ENCODE data around the gene RINT1.

RINT1 gene

GRCh38 chr7:105493196-105493922, 38.6 kb upstream of the RINT1 start:
- H4K20me1 ChIP-seq (ENCODE audit: insufficient read depth, low read length), result no peaks in the 10 kb centered on the region
- H3K36me3 ChIP-seq (ENCODE audit: insufficient read depth, low read length), result peaks cover 7% of the 10 kb centered on the region; the same call in 1 of the 2 replicates
- DNase-seq (no peak), ATAC-seq (ENCODE audit: insufficient read depth, low read depth) (no peak)
- no peaks in the 10 kb centered on the region for H3K9me3 ChIP-seq (ENCODE audit: insufficient read depth, low read length, severe bottlenecking)
- H3K9ac ChIP-seq (ENCODE audit: low read depth, low read length), result no peak overlapping the region
- TF ChIP-seq EZH2 (IDR thresholded peaks at IDR 0.05; ENCODE audit: borderline replicate concordance, low read depth, low read length, severe bottlenecking), result no peak
- TF ChIP-seq CTCF (IDR thresholded peaks at IDR 0.05; ENCODE audit: borderline replicate concordance, extremely low read depth, low read length, poor library complexity, severe bottlenecking), result no peak
- no peaks in the 10 kb centered on the region for H3K4me1 ChIP-seq (ENCODE audit: insufficient read depth, low read length)
- no peaks in the 10 kb centered on the region for H3K79me2 ChIP-seq (ENCODE audit: insufficient read depth, low read length)
- H3K4me3 ChIP-seq (ENCODE audit: low read depth in 1 of 2, low read length in 2 of 2), result no peak overlapping the region
- no peak overlapping the region for H2AFZ ChIP-seq (ENCODE audit: low read depth, low read length)
- H3K4me2 ChIP-seq (ENCODE audit: insufficient read depth, low read length), result no peak overlapping the region
- no peak overlapping the region for H3K27ac ChIP-seq (ENCODE audit: low read length)
- no peaks in the 10 kb centered on the region for H3K27me3 ChIP-seq (ENCODE audit: insufficient read depth, low read length, poor library complexity)

GRCh38 chr7:105493923-105494315, 38.1 kb upstream of the RINT1 start:
- H3K4me1 ChIP-seq (ENCODE audit: insufficient read depth, low read length), result no peaks in the 10 kb centered on the region
- no peak for ATAC-seq (ENCODE audit: insufficient read depth, low read depth)

GRCh38 chr7:105496521-105496920, 35.5 kb upstream of the RINT1 start:
- peaks cover 27% of the 10 kb centered on the region for H3K36me3 ChIP-seq (ENCODE audit: insufficient read depth, low read length)
- H3K27ac ChIP-seq (ENCODE audit: low read length), result no peak overlapping the region
- no peaks in the 10 kb centered on the region for H4K20me1 ChIP-seq (ENCODE audit: insufficient read depth, low read length)
- DNase-seq (no peak), ATAC-seq (ENCODE audit: insufficient read depth, low read depth) (no peak)
- no peaks in the 10 kb centered on the region for H3K79me2 ChIP-seq (ENCODE audit: insufficient read depth, low read length)
- H2AFZ ChIP-seq (ENCODE audit: low read depth, low read length), result no peak overlapping the region
- TF ChIP-seq CTCF (IDR thresholded peaks at IDR 0.05; ENCODE audit: borderline replicate concordance, extremely low read depth, low read length, poor library complexity, severe bottlenecking) (no peak), EZH2 (IDR thresholded peaks at IDR 0.05; ENCODE audit: borderline replicate concordance, low read depth, low read length, severe bottlenecking) (no peak)
- no peak overlapping the region for H3K9ac ChIP-seq (ENCODE audit: low read depth, low read length)
- H3K27me3 ChIP-seq (ENCODE audit: insufficient read depth, low read length, poor library complexity), result no peaks in the 10 kb centered on the region
- H3K4me2 ChIP-seq (ENCODE audit: insufficient read depth, low read length), result no peak overlapping the region
- H3K9me3 ChIP-seq (ENCODE audit: insufficient read depth, low read length, severe bottlenecking), result no peaks in the 10 kb centered on the region
- no peaks in the 10 kb centered on the region for H3K4me1 ChIP-seq (ENCODE audit: insufficient read depth, low read length)
- H3K4me3 ChIP-seq (ENCODE audit: low read depth in 1 of 2, low read length in 2 of 2), result no peak overlapping the region

More at GRCh38 chr7:105493923-105494315, 38.1 kb upstream of the RINT1 start:
- no peak for TF ChIP-seq EZH2 (IDR thresholded peaks at IDR 0.05; ENCODE audit: borderline replicate concordance, low read depth, low read length, severe bottlenecking)
- TF ChIP-seq CTCF (IDR thresholded peaks at IDR 0.05; ENCODE audit: borderline replicate concordance, extremely low read depth, low read length, poor library complexity, severe bottlenecking), result no peak
- no peaks in the 10 kb centered on the region for H3K9me3 ChIP-seq (ENCODE audit: insufficient read depth, low read length, severe bottlenecking)
- no peaks in the 10 kb centered on the region for H3K79me2 ChIP-seq (ENCODE audit: insufficient read depth, low read length)
- no peak overlapping the region for H3K27ac ChIP-seq (ENCODE audit: low read length)
- no peaks in the 10 kb centered on the region for H3K27me3 ChIP-seq (ENCODE audit: insufficient read depth, low read length, poor library complexity)
- H4K20me1 ChIP-seq (ENCODE audit: insufficient read depth, low read length), result no peaks in the 10 kb centered on the region
- no peak overlapping the region for H2AFZ ChIP-seq (ENCODE audit: low read depth, low read length)
- peaks cover 8% of the 10 kb centered on the region; the same call in 1 of the 2 replicates for H3K36me3 ChIP-seq (ENCODE audit: insufficient read depth, low read length)
- DNase-seq, result no peak
- no peak overlapping the region for H3K9ac ChIP-seq (ENCODE audit: low read depth, low read length)
- H3K4me3 ChIP-seq (ENCODE audit: low read depth in 1 of 2, low read length in 2 of 2), result no peak overlapping the region
- H3K4me2 ChIP-seq (ENCODE audit: insufficient read depth, low read length), result no peak overlapping the region

All from DND-41 (cell line).